ENCODE data around the gene SHC2.

- TF ChIP-seq CTCF (IDR thresholded peaks at IDR 0.05) (no peak), POLR2A (IDR thresholded peaks at IDR 0.05) (no peak), EP300 (IDR thresholded peaks at IDR 0.05) (no peak)
Observed at GRCh38 chr19:475360-475759, 14.5 kb upstream of the SHC2 start.
